ENCODE data around the gene ENTPD6. TPM values are rescaled to one million over a fixed set of nuclear protein-coding genes. Genes with fewer than 3 reads are reported as not detected.
A peak's percentile ranks its signal among the peaks of the same experiment; 100 is the strongest.

ENTPD6 gene
- total RNA-seq, 4 donors from 2014 or later: 34.8 to 49.2 (median 43.9) TPM

- no peak for TF ChIP-seq CTCF (IDR thresholded peaks at IDR 0.05)
- no peak for TF ChIP-seq POLR2AphosphoS5 (IDR thresholded peaks at IDR 0.05)
- no peak for TF ChIP-seq EP300 (IDR thresholded peaks at IDR 0.05)
- Histone ChIP-seq H3K36me3 (no peaks in the 10 kb centered on the region), H3K9me3 (no peaks in the 10 kb centered on the region), H3K4me3 (no peak overlapping the region), H3K4me1 (peaks cover 0 to 43% (median 23%) of the 10 kb centered on the region in 3 donors), H3K27ac (peak overlapping the region in 3 of 4 donors; percentile 87 to 91 (median 88)), H3K27me3 (no peaks in the 10 kb centered on the region)
- ATAC-seq: no peak
- 81 to 89% methylated on average over 4 to 8 of the region's 18 CpGs for WGBS, 2 donors (ENCODE audit: low coverage in 1 of 2)
Measured at GRCh38 chr20:25194333-25194972, 1.1 kb upstream of the ENTPD6 start.

GRCh38 chr20:25195962-25196785 lies 662 bp downstream of the ENTPD6 start:
- Histone ChIP-seq H3K27ac (peak overlapping the region; percentile 81 to 91 (median 88)), H3K36me3 (no peaks in the 10 kb centered on the region), H3K4me1 (peaks cover 0 to 57% (median 23%) of the 10 kb centered on the region in 3 donors), H3K27me3 (no peaks in the 10 kb centered on the region), H3K9me3 (no peaks in the 10 kb centered on the region), H3K4me3 (peak overlapping the region; percentile 88 to 92)
- ATAC-seq: peak; percentile 10
- TF ChIP-seq POLR2AphosphoS5 (IDR thresholded peaks at IDR 0.05): no peak
- TF ChIP-seq EP300 (IDR thresholded peaks at IDR 0.05): no peak
- 2 to 30% methylated on average over 2 to 9 of the region's 39 CpGs for WGBS, 2 donors (ENCODE audit: low coverage in 1 of 2)

GRCh38 chr20:25196786-25197120 lies 1.2 kb downstream of the ENTPD6 start:
- TF ChIP-seq POLR2AphosphoS5 (IDR thresholded peaks at IDR 0.05) (no peak), EP300 (IDR thresholded peaks at IDR 0.05) (no peak), CTCF (IDR thresholded peaks at IDR 0.05) (no peak), POLR2A (IDR thresholded peaks at IDR 0.05) (no peak)
- no peaks in the 10 kb centered on the region for H3K9me3 ChIP-seq
- H3K4me3 ChIP-seq: peak overlapping the region; percentile 88 to 92
- 73% methylated on average over 3 of the region's 9 CpGs; no CpG with 5 or more reads in 1 of the 2 donors for WGBS, 2 donors (ENCODE audit: low coverage in 1 of 2)
- peak overlapping the region in 3 of 4 donors; percentile 87 to 91 (median 88) for H3K27ac ChIP-seq
- peaks cover 0 to 57% (median 23%) of the 10 kb centered on the region in 3 donors for H3K4me1 ChIP-seq
- no peaks in the 10 kb centered on the region for H3K27me3 ChIP-seq
- H3K36me3 ChIP-seq: no peaks in the 10 kb centered on the region
- ATAC-seq: no peak

- Histone ChIP-seq H3K4me1 (peaks cover 0 to 57% (median 23%) of the 10 kb centered on the region in 3 donors), H3K27me3 (no peaks in the 10 kb centered on the region), H3K36me3 (no peaks in the 10 kb centered on the region), H3K9me3 (no peaks in the 10 kb centered on the region), H3K27ac (peak overlapping the region in 3 of 4 donors; percentile 87 to 91 (median 88)), H3K4me3 (peak overlapping the region in 1 of 2 donors; percentile 92)
- 92% methylated on average over 2 of the region's 3 CpGs; no CpG with 5 or more reads in 1 of the 2 donors for WGBS, 2 donors (ENCODE audit: low coverage in 1 of 2)
- no peak for ATAC-seq
- TF ChIP-seq CTCF (IDR thresholded peaks at IDR 0.05): no peak
- no peak for TF ChIP-seq POLR2AphosphoS5 (IDR thresholded peaks at IDR 0.05)
- TF ChIP-seq POLR2A (IDR thresholded peaks at IDR 0.05): no peak
- TF ChIP-seq EP300 (IDR thresholded peaks at IDR 0.05): no peak
Measured at GRCh38 chr20:25197183-25197869, 1.8 kb downstream of the ENTPD6 start.

GRCh38 chr20:25197870-25198190 lies 2.3 kb downstream of the ENTPD6 start:
- 32 to 49% methylated on average over 2 of the region's 3 CpGs for WGBS, 2 donors (ENCODE audit: low coverage in 1 of 2)
- Histone ChIP-seq H3K9me3 (no peaks in the 10 kb centered on the region), H3K27me3 (no peaks in the 10 kb centered on the region), H3K27ac (peak overlapping the region in 3 of 4 donors; percentile 87 to 91 (median 88)), H3K4me3 (no peak overlapping the region), H3K36me3 (no peaks in the 10 kb centered on the region), H3K4me1 (peaks cover 0 to 57% (median 23%) of the 10 kb centered on the region in 3 donors)
- no peak for ATAC-seq
- no peak for TF ChIP-seq POLR2AphosphoS5 (IDR thresholded peaks at IDR 0.05)

All from gastroesophageal sphincter (tissue), 4 donors.